AG09319 (cell line): ENCODE results near the gene TMPRSS6.
"Not testable (repeated sequence)": the region's sequence is repeated elsewhere in the genome, so short reads cannot be mapped to it uniquely, and the experiment has no call there.

ENCODE experiments used
- DNase-seq: peaks from one replicate; pipeline ENCODE4 v3.0.0-alpha.2; 2010; ENCODE audit warnings: low read depth; ENCODE audit errors: extremely low read depth
- CTCF ChIP-seq: IDR thresholded peaks from 2 replicates; pipeline ENCODE4 v1.5.1; 2011; ENCODE audit warnings: low read depth, mild to moderate bottlenecking, inconsistent platforms, low read length, moderate library complexity

The TMPRSS6 gene

DNA sequence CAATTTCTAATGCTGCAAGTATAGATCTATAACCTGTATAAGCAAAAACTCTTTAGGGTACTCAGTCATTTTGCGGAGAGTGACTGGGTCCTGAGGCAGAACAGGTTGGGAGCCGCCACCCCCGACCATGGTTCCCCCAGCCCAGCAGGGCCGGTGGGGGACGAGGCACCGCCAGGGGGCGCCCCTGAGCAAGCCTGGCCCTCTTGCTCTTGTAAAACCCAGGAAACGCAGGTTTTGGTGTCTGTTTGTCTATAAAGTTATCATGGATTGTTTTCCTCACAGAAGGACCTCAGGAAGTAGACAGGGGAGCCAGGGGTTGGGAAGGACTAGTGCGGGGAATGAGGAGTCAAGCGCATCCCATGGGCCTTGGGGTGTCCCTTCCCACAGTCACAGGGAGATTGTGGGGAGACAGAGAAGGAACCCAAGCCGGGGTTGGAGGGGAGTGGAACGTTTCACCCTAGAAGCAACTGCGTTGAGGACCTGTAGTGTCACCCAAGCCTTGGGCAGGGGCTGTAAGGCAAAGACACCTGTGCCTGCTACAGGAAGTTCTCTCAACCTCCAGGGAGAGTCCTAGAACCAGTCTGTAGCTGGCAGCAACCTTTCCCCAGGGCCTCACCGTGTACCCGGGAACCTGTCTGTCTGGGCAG, 31.6 kb downstream of the TMPRSS6 start:
- TF ChIP-seq CTCF: no peak; the same call in none of the 2 replicates
- DNase-seq: peak; percentile 10

GRCh38 chr22:37075822-37076433, 33.6 kb downstream of the TMPRSS6 start:
- no peak for TF ChIP-seq CTCF
- DNase-seq: no peak

GRCh38 chr22:37075046-37075445, 34.5 kb downstream of the TMPRSS6 start:
- no peak for TF ChIP-seq CTCF
- no peak for DNase-seq

DNA sequence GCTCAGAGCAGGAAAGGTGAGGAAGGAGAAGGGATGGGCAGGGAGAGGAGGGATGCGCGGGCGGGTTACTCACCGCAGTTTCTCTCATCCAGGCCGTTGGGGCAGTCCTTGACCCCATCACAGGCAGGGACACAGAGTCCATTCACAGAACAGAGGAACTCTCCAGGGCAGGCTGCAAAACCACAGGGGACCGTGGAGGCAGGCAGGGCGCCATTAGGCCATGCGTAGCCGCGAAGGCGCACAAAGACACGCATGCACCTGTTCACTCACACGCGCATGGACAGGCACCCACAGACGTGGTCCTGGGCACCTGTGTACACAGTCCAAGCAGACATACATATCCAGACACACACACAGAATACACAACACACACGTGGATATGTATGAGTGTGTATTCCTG, 35.0 kb downstream of the TMPRSS6 start:
- no peak for TF ChIP-seq CTCF
- DNase-seq: no peak

- no peak for DNase-seq
- TF ChIP-seq CTCF: no peak
These were observed 36.8 kb downstream of the TMPRSS6 start for GRCh38 chr22:37072673-37073072.

GRCh38 chr22:37071850-37072592, 37.5 kb downstream of the TMPRSS6 start:
- not testable (repeated sequence) for DNase-seq

GRCh38 chr22:37070744-37071143, 38.8 kb downstream of the TMPRSS6 start:
- no peak for TF ChIP-seq CTCF
- no peak for DNase-seq
